Measurements from ENCODE around the gene CDS1. TPM values are rescaled to one million over a fixed set of nuclear protein-coding genes. Genes with fewer than 3 reads are reported as not detected.

Gene CDS1
- total RNA-seq, 2 experiments from 2014 or later = not detected

DNA sequence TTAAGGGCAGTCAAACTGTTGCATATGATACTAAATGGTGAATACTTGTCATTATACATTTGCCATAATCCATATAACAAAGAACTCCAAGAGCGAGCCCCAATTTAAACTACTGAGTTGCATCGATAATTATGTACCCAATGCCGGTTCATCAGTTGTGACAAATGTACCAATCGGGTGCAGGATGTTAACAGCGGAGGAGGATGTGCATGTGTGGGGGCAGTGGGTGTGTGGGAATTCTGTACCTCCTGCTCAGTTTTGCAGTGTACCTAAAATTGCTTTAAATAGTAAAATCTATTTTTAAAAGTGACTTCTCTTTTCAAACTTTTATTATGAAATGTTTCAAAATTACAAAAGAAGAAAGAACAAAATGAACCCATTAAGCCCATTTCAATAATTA is 20.8 kb upstream of the CDS1 start:
- DNase-seq (ENCODE audit: low spot score) = no peak
- no TSS peak for BruUV-seq (replicated peaks)
- H3K4me3 ChIP-seq (ENCODE audit: low read depth, low read length, poor library complexity, severe bottlenecking) = no peak overlapping the region
- no peaks in the 10 kb centered on the region for H3K9me3 ChIP-seq (ENCODE audit: low read length)
- H3K4me2 ChIP-seq (ENCODE audit: low read length) = no peak overlapping the region
- no peak overlapping the region for H3K27ac ChIP-seq (ENCODE audit: low read depth, low read length, poor library complexity, severe bottlenecking)
- H2AFZ ChIP-seq (ENCODE audit: low read length) = no peak overlapping the region
- no peaks in the 10 kb centered on the region for H3K79me2 ChIP-seq (ENCODE audit: insufficient read depth, low read depth, low read length)
- H3K9me2 ChIP-seq (ENCODE audit: insufficient read depth, low read length) = no peaks in the 10 kb centered on the region
- no peaks in the 10 kb centered on the region for H3K36me3 ChIP-seq (ENCODE audit: insufficient read depth, low read length)
- no peak for TF ChIP-seq EZH2phosphoT487 (IDR thresholded peaks at IDR 0.05; ENCODE audit: borderline replicate concordance, low read depth, low read length)
- TF ChIP-seq, protein P1, sequence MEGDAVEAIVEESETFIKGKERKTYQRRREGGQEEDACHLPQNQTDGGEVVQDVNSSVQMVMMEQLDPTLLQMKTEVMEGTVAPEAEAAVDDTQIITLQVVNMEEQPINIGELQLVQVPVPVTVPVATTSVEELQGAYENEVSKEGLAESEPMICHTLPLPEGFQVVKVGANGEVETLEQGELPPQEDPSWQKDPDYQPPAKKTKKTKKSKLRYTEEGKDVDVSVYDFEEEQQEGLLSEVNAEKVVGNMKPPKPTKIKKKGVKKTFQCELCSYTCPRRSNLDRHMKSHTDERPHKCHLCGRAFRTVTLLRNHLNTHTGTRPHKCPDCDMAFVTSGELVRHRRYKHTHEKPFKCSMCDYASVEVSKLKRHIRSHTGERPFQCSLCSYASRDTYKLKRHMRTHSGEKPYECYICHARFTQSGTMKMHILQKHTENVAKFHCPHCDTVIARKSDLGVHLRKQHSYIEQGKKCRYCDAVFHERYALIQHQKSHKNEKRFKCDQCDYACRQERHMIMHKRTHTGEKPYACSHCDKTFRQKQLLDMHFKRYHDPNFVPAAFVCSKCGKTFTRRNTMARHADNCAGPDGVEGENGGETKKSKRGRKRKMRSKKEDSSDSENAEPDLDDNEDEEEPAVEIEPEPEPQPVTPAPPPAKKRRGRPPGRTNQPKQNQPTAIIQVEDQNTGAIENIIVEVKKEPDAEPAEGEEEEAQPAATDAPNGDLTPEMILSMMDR (conservative IDR thresholded peaks at IDR 0.05; ENCODE audit: low read length) = no peak
- ChIA-PET CTCF (ENCODE audit: unreplicated experiment) (no interaction called here), POLR2A (no interaction called here)
- intact Hi-C loops (cut with micrococcal nuclease; ENCODE audit: unreplicated experiment) = no loop called here
- H4K20me1 ChIP-seq (ENCODE audit: insufficient read depth, low read length) = no peaks in the 10 kb centered on the region
- no peaks in the 10 kb centered on the region for H3K4me1 ChIP-seq (ENCODE audit: insufficient read depth, low read length, poor library complexity, severe bottlenecking)

DNA sequence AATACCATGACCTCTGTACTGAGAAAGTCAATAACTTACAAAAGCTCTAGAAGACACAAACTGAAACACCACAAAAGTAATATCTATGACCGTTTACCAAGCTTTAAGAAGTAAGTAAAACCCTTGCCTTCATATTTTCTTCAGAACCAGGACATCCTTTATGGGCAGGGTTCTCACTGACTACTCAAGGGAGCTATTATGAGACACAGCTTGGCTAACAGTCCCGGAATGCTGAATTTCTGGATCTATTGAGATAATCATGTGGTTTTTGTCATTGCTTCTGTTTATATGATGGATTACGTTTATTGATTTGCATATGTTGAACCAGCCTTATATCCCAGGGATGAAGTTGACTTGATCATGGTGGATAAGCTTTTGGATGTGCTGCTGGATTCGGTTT is 19.9 kb upstream of the CDS1 start:
- Histone ChIP-seq H3K9me3 (ENCODE audit: low read length) (no peaks in the 10 kb centered on the region), H4K20me1 (ENCODE audit: insufficient read depth, low read length) (no peaks in the 10 kb centered on the region), H3K4me3 (ENCODE audit: low read depth, low read length, poor library complexity, severe bottlenecking) (no peak overlapping the region), H3K9me2 (ENCODE audit: insufficient read depth, low read length) (no peaks in the 10 kb centered on the region), H2AFZ (ENCODE audit: low read length) (no peak overlapping the region), H3K79me2 (ENCODE audit: insufficient read depth, low read depth, low read length) (no peaks in the 10 kb centered on the region), H3K36me3 (ENCODE audit: insufficient read depth, low read length) (no peaks in the 10 kb centered on the region), H3K4me1 (ENCODE audit: insufficient read depth, low read length, poor library complexity, severe bottlenecking) (no peaks in the 10 kb centered on the region), H3K27ac (ENCODE audit: low read depth, low read length, poor library complexity, severe bottlenecking) (no peak overlapping the region), H3K4me2 (ENCODE audit: low read length) (no peak overlapping the region)
- POLR2A ChIA-PET = interaction anchor here (1.8 kb wide), 1 partner anchor 9 kb away, joined by 5 read pairs; no protein-coding TSS in a partner anchor
- DNase-seq (ENCODE audit: low spot score) = no peak
- intact Hi-C loops (cut with micrococcal nuclease; ENCODE audit: unreplicated experiment) = no loop called here
- CTCF ChIA-PET (ENCODE audit: unreplicated experiment) = no interaction called here
- no TSS peak for BruUV-seq (replicated peaks)
- TF ChIP-seq, protein P1 (conservative IDR thresholded peaks at IDR 0.05; ENCODE audit: low read length) = no peak
- no peak for TF ChIP-seq EZH2phosphoT487 (IDR thresholded peaks at IDR 0.05; ENCODE audit: borderline replicate concordance, low read depth, low read length)

DNA sequence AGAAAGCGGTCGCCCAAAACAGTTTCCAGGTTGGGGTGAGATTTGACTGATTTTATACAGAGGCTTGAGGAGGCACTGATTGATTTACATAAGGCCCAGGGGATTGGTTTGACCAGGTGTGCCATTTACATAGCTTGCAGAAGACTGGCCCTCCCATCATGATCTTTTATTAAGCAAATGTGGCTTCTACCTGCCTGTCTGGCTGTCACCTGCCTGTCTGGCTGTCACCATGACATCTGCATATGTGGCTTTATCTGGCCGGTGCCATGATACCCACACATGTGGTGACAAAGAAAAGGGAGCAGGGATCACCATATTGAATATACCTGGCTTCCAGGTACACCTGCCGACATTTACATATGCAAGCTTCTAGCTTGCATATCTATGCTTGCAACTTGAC is 17.0 kb upstream of the CDS1 start:
- H2AFZ ChIP-seq (ENCODE audit: low read length) = no peak overlapping the region
- no peak overlapping the region for H3K4me2 ChIP-seq (ENCODE audit: low read length)
- H3K79me2 ChIP-seq (ENCODE audit: insufficient read depth, low read depth, low read length) = no peaks in the 10 kb centered on the region
- H3K9me3 ChIP-seq (ENCODE audit: low read length) = no peaks in the 10 kb centered on the region
- no peaks in the 10 kb centered on the region for H4K20me1 ChIP-seq (ENCODE audit: insufficient read depth, low read length)
- H3K36me3 ChIP-seq (ENCODE audit: insufficient read depth, low read length) = no peaks in the 10 kb centered on the region
- no peak for DNase-seq (ENCODE audit: low spot score)
- no peak for TF ChIP-seq EZH2phosphoT487 (IDR thresholded peaks at IDR 0.05; ENCODE audit: borderline replicate concordance, low read depth, low read length)
- TF ChIP-seq, protein P1 (conservative IDR thresholded peaks at IDR 0.05; ENCODE audit: low read length) = no peak
- intact Hi-C loops (cut with micrococcal nuclease; ENCODE audit: unreplicated experiment) = no loop called here
- H3K27ac ChIP-seq (ENCODE audit: low read depth, low read length, poor library complexity, severe bottlenecking) = no peak overlapping the region
- POLR2A ChIA-PET = no interaction called here
- BruUV-seq (replicated peaks) = no TSS peak
- H3K9me2 ChIP-seq (ENCODE audit: insufficient read depth, low read length) = no peaks in the 10 kb centered on the region
- no peak overlapping the region for H3K4me3 ChIP-seq (ENCODE audit: low read depth, low read length, poor library complexity, severe bottlenecking)
- no peaks in the 10 kb centered on the region for H3K4me1 ChIP-seq (ENCODE audit: insufficient read depth, low read length, poor library complexity, severe bottlenecking)
- CTCF ChIA-PET (ENCODE audit: unreplicated experiment) = no interaction called here

All from OCI-LY7 (cell line).